ENCODE measurements around the gene IQSEC1. TPM values are rescaled to one million over a fixed set of nuclear protein-coding genes. Genes with fewer than 3 reads are reported as not detected.

IQSEC1 gene
- total RNA-seq, 1 donor from 2014 or later = 211 TPM

DNA sequence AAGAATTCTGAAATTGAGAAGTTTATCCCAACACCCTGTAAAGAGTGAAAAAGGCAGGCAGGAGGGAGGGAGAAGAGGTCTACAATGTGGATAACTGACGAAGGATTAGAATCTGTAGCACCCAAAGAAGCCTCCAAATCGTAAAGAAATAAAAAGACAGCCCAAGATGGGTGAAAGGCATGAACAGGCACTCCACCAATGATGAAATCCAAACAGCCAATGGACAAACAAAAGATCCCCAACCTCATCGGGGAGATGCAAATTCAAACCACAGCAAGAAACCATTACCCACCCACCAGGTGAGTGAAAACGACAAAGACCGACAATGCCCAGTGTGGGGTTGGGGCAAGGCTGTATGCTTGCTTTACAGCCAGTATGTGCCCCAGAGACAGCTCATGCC, 85.6 kb downstream of the IQSEC1 start:
- no peak for TF ChIP-seq CTCF (IDR thresholded peaks at IDR 0.05; ENCODE audit: partially characterized antibody, unreplicated experiment)
- Mint-ChIP-seq H3K27ac (ENCODE audit: unreplicated experiment) (peak overlapping the region; percentile 35), H3K9me3 (ENCODE audit: unreplicated experiment) (peaks cover 19% of the 10 kb centered on the region), H3K4me3 (ENCODE audit: unreplicated experiment) (peak overlapping the region; percentile 36), H3K27me3 (ENCODE audit: unreplicated experiment) (peaks cover 9% of the 10 kb centered on the region), H3K4me1 (ENCODE audit: low read depth, unreplicated experiment) (peaks cover 61% of the 10 kb centered on the region), H3K36me3 (ENCODE audit: unreplicated experiment) (no peaks in the 10 kb centered on the region)
- no peak for DNase-seq

DNA sequence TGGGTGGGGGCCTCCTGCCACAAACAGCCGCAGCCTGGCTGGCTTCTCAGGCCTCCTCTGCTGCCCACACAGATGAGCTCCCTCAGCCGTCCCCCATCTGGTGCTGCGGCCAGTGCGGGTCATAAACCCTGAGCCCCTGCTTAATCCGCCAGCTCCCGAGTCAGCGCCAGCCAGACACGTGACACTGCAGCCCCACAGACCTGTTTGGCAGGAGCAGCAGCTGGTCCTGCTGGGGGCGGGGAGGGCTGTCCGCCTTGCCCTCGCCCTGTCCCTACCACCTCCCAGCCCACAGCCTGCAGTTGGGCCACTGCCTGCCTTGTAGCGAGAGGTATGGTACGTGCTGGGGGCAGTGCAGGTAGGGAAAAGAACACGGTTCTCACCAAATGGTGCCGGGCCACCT, 86.2 kb downstream of the IQSEC1 start:
- Mint-ChIP-seq H3K27me3 (ENCODE audit: unreplicated experiment) (peaks cover 9% of the 10 kb centered on the region), H3K9me3 (ENCODE audit: unreplicated experiment) (peaks cover 19% of the 10 kb centered on the region), H3K4me3 (ENCODE audit: unreplicated experiment) (peak overlapping the region; percentile 36), H3K27ac (ENCODE audit: unreplicated experiment) (peak overlapping the region; percentile 40), H3K4me1 (ENCODE audit: low read depth, unreplicated experiment) (peaks cover 61% of the 10 kb centered on the region), H3K36me3 (ENCODE audit: unreplicated experiment) (no peaks in the 10 kb centered on the region)
- DNase-seq = no peak
- TF ChIP-seq CTCF (IDR thresholded peaks at IDR 0.05; ENCODE audit: partially characterized antibody, unreplicated experiment) = no peak

GRCh38 chr3:12986521-12986920, 86.7 kb downstream of the IQSEC1 start:
- Mint-ChIP-seq H3K27ac (ENCODE audit: unreplicated experiment) (peak overlapping the region; percentile 75), H3K36me3 (ENCODE audit: unreplicated experiment) (no peaks in the 10 kb centered on the region)
- DNase-seq = no peak

GRCh38 chr3:12986031-12986430, 87.2 kb downstream of the IQSEC1 start:
- no peak for TF ChIP-seq CTCF (IDR thresholded peaks at IDR 0.05; ENCODE audit: partially characterized antibody, unreplicated experiment)
- Mint-ChIP-seq H3K4me1 (ENCODE audit: low read depth, unreplicated experiment) (peaks cover 62% of the 10 kb centered on the region), H3K4me3 (ENCODE audit: unreplicated experiment) (peak overlapping the region; percentile 42), H3K27ac (ENCODE audit: unreplicated experiment) (peak overlapping the region; percentile 75), H3K36me3 (ENCODE audit: unreplicated experiment) (no peaks in the 10 kb centered on the region), H3K27me3 (ENCODE audit: unreplicated experiment) (peaks cover 5% of the 10 kb centered on the region), H3K9me3 (ENCODE audit: unreplicated experiment) (peaks cover 20% of the 10 kb centered on the region)
- DNase-seq = no peak

More at GRCh38 chr3:12986521-12986920, 86.7 kb downstream of the IQSEC1 start:
- H3K9me3 Mint-ChIP-seq (ENCODE audit: unreplicated experiment) = peaks cover 21% of the 10 kb centered on the region
- TF ChIP-seq CTCF (IDR thresholded peaks at IDR 0.05; ENCODE audit: partially characterized antibody, unreplicated experiment) = no peak
- H3K4me3 Mint-ChIP-seq (ENCODE audit: unreplicated experiment) = no peak overlapping the region
- H3K4me1 Mint-ChIP-seq (ENCODE audit: low read depth, unreplicated experiment) = peaks cover 60% of the 10 kb centered on the region
- peaks cover 5% of the 10 kb centered on the region for H3K27me3 Mint-ChIP-seq (ENCODE audit: unreplicated experiment)

DNA sequence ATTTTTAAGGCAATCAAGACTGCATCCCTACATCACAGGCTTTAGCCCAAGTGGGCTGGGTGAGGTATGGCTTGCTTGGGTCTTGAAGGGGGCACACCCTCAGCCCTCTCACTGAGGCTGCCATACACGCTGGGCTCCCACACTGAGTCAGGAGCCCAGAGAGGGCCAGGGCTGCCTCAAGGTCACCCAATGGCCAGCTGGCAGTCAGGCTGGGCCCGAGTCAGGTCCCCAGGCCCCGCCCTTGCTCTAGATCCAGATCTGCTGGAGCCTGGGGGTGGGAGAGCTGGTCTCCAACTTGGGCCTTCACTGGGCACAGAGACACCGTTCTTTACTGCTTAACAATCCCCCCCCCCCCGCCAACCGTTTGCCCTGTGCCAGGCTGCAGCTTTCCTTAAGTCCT, 88.1 kb downstream of the IQSEC1 start:
- no peak for TF ChIP-seq CTCF (IDR thresholded peaks at IDR 0.05; ENCODE audit: partially characterized antibody, unreplicated experiment)
- Mint-ChIP-seq H3K9me3 (ENCODE audit: unreplicated experiment) (peaks cover 13% of the 10 kb centered on the region), H3K4me3 (ENCODE audit: unreplicated experiment) (no peak overlapping the region), H3K36me3 (ENCODE audit: unreplicated experiment) (no peaks in the 10 kb centered on the region), H3K4me1 (ENCODE audit: low read depth, unreplicated experiment) (peaks cover 57% of the 10 kb centered on the region), H3K27me3 (ENCODE audit: unreplicated experiment) (peaks cover 5% of the 10 kb centered on the region), H3K27ac (ENCODE audit: unreplicated experiment) (no peak overlapping the region)
- no peak for DNase-seq

Data from glutamatergic neuron (in vitro differentiated cells).